Transverse colon (tissue), 3 donors: ENCODE data around the gene GIMD1.

Experiments used
- CTCF ChIP-seq, 5 experiments: fragments of 200-600 bp in 3 of 5; fragments of 450-650 bp in 2 of 5; sonication (generic) in 3 of 5; IDR thresholded peaks; 1 replicate in 2 of 5; 2 replicates in 3 of 5; pipeline ENCODE4 v1.5.1; 2016 to 2017; ENCODE audit warnings: antibody characterized with exemption in 5 of 5, inconsistent platforms in 3 of 5, mild to moderate bottlenecking in 2 of 5, moderate library complexity in 1 of 5
- POLR2A ChIP-seq: fragments of 450-650 bp; IDR thresholded peaks from one replicate; pipeline ENCODE4 v1.6.1; 2016; ENCODE audit warnings: antibody characterized with exemption, mild to moderate bottlenecking, moderate library complexity

GRCh38 chr4:106343865-106344646 lies 24.5 kb downstream of the GIMD1 start:
- TF ChIP-seq CTCF (IDR thresholded peaks at IDR 0.05) (no peak), POLR2A (no peak)
